HG02885 (cell line): ENCODE results near the gene LAMTOR1.
"Not testable (repeated sequence)": the region's sequence is repeated elsewhere in the genome, so short reads cannot be mapped to it uniquely, and the experiment has no call there.

Experiments used
- ATAC-seq: cut with Tn5 transposase; IDR thresholded peaks from one replicate; pipeline ENCODE4 v1.9.1; 2021; ENCODE audit warnings: mild to moderate bottlenecking; ENCODE audit not compliant: unreplicated experiment, poor library complexity

Gene LAMTOR1

GRCh38 chr11:72102946-72103753 lies at the start of gene LAMTOR1:
Gene LAMTOR1, minus strand, starts transcription at chr11:72103297. Its CDS starts 73 bp downstream, at chr11:72103224.
- peak; percentile 90 for ATAC-seq

- no peak for ATAC-seq
These were observed 47.8 kb upstream of the LAMTOR1 start for GRCh38 chr11:72150882-72151281.

DNA sequence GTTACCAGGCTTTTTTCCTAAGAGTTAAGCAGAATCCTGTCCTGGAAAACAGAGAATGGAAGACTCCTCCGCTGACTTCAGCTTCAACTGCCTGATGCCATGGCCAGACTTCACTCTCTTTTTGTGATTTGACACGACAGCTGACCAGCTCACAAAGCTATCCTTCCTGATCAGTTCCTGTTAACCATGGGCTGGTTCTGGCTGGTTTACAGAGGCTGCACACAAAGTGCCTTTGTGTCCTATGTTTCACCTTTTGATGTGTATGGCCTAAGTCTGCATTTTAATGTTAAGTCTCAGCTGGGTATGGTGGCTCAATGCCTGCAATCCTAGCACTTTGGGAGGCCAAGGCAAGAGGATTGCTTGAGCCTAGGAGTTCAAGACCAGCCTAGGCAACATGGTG lies 43.5 kb upstream of the LAMTOR1 start:
- ATAC-seq = no peak

DNA sequence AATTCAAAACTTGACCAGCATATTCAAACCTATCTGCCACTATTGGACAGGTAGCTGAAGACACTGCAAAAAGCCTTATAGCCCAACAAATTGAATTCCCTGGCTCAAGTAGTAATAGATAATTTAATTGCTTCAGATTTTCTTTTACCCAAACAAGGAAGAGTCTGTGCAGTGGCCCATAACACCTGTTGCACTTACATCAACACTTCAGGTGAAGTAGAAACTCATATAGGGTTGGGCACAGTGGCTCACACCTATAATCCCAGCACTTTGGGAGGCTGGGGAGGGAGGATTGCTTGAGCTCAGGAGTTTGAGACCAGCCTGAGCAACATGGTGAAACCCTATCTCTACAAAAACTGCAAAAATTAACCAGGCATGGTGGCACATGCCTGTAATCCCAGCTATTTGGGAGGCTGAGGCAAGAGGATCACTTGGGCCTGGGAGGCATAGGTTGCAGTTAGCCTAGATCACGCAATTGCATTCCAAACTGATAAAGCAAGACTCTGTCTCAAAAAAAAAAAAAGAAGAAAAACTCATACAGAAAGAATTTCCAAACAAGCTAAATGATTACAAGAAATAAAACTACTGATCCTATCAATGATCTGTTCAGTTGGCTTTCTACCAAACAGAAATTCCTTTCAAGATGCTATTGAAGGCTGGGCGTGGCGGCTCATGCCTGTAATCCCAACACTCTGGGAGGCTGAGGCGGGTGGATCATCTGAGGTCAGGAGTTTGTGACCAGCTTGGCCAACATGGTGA lies 41.9 kb upstream of the LAMTOR1 start:
- ATAC-seq = no peak

GRCh38 chr11:72142543-72142942 lies 39.4 kb upstream of the LAMTOR1 start:
- ATAC-seq = not testable (repeated sequence)

DNA sequence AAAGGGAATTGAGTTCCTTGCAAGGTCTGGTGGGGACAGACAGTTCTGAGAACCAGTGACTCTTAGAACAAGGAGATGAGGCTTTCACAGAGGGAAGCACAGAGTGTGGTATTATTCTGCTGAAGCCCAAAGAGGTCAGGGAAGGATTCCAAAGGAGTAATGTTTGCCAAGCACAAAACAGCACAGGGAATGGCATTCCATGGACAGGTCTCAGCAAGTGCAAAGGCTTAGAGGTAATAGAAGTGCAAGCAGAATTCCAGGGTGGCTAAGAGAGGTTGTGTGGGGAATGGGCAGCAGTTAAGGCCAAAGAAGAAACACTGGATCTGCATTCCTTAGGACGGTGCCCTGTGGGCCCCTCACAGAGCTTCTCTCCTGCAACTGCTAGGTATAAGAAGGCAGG lies 39.0 kb upstream of the LAMTOR1 start:
- ATAC-seq = not testable (repeated sequence)

DNA sequence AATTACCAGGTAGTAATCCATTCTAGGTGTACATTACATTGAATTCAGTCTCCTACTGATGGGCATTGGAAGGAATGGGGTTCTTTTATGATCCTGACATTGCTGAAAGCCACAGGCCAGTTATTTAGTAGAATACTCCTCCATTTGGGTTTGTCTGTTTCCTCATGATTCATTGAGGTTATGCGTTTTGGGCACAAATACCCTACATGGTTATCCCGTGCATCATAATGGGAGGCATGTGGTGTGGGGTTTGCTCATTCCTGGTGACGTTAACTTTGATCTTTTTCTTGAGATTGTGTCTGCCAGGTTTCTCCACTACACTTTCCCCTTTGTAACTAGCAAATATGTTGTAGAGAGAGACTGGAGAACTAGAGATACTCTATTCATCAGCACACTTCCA lies 38.0 kb upstream of the LAMTOR1 start:
- no peak for ATAC-seq

- no peak for ATAC-seq
These were observed 37.6 kb upstream of the LAMTOR1 start for GRCh38 chr11:72140661-72141060.

- no peak for ATAC-seq
These were observed 36.4 kb upstream of the LAMTOR1 start for GRCh38 chr11:72139500-72139899.

DNA sequence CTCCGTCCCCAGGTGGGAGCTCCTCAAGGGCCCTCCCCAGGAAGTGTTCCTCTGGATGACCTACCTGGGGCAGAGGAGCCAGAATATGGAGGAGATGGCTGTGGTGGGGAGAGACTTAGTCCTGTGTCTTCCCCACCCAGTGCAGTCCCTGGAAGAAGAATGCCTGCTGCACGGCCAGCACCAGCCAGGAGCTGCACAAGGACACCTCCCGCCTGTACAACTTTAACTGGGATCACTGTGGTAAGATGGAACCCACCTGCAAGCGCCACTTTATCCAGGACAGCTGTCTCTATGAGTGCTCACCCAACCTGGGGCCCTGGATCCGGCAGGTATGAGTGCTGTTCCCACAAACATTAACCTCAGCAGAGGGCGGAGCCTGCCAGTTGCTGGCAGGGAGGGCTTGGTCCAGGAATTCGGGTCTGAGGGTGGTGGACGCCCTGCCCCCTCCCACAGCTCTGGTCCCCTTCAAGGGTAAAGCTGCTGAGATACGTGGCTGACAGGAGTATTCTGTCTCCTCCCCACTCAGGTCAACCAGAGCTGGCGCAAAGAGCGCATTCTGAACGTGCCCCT lies 35.8 kb upstream of the LAMTOR1 start:
- ATAC-seq = no peak

GRCh38 chr11:72136684-72137262 lies 33.7 kb upstream of the LAMTOR1 start:
- ATAC-seq = no peak

DNA sequence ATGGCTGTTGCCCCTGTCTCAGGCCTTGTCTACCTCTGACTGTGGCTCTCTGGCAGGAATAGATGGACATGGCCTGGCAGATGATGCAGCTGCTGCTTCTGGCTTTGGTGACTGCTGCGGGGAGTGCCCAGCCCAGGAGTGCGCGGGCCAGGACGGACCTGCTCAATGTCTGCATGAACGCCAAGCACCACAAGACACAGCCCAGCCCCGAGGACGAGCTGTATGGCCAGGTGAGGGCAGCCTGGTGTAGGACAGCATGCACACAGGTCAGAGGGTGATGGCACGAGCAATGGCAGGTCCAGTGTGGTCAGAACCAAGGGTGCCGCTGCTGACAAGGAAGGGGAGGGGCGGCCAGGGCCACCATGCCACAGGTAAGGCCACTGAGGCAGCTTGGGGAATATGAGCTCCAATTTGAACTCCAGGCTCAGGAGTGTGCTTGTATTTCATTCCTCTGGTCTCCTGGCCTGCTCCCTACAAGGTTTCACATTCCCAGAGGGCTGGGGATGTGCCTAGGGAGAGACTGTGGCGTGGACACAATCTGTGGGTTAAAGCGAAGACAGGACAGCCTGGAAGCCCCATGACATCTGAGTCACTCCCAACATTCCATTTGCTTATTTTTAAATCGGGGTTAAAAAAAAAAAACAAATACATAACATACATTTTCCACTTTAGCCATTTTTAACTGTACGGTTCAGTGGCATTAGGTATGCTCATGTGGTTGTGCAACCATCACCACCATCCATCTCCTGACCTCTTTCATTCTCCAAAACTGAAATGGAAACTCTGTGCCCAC lies 33.0 kb upstream of the LAMTOR1 start:
- ATAC-seq = no peak

GRCh38 chr11:72135473-72135872 lies 32.4 kb upstream of the LAMTOR1 start, which contains the start of gene FOLR3:
Gene FOLR3, plus strand, starts transcription at chr11:72135725. Its CDS starts 228 bp downstream, at chr11:72135953.
- ATAC-seq = not testable (repeated sequence)

- ATAC-seq = no peak
These were observed 29.5 kb upstream of the LAMTOR1 start for GRCh38 chr11:72132646-72133045.

- ATAC-seq = no peak
These were observed 26.3 kb upstream of the LAMTOR1 start for GRCh38 chr11:72129381-72129780.

GRCh38 chr11:72127923-72128322 lies 24.8 kb upstream of the LAMTOR1 start:
- ATAC-seq = no peak

- ATAC-seq = no peak
These were observed 22.9 kb upstream of the LAMTOR1 start for GRCh38 chr11:72125956-72126355.

DNA sequence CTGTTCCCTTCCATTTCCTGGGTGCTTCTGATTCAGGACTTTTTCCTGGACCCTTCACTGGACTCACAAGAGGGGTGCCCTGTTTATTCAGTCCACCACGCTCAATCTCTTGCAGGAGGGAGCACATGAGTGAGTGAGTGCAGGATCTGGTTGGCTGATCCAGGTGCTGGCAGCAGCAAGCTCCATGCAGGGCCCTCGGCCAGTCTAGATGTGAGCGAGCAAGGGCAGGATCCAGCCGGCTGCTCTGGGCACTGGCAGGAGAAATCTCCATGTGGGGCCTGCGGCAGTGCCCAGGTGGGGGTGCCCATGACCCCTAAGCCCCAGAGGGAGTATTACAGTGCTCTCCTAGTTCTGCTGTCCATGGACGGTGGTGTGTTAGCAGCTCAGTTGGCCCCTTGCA lies 20.9 kb upstream of the LAMTOR1 start:
- no peak for ATAC-seq

GRCh38 chr11:72123117-72123653 lies 20.1 kb upstream of the LAMTOR1 start:
- ATAC-seq = no peak

- ATAC-seq = no peak
These were observed 19.5 kb upstream of the LAMTOR1 start for GRCh38 chr11:72122607-72123006.
